PC-9 (cell line): ENCODE results near the gene AFG1L. TPM values are rescaled to one million over a fixed set of nuclear protein-coding genes. Genes with fewer than 3 reads are reported as not detected.

Source experiments
- BruUV-seq: library from RNA; stranded (reverse); fragments of 400-500 nt; replicated peaks from 2 replicates; lab custom pipeline; 2021; lab: Mats Ljungman, UMichigan
- CTCF ChIA-PET: fragments of 300-600 bp; sonication (Branson Sonifier 250); formaldehyde crosslinking; loops from one replicate; lab custom pipeline; 2022; ENCODE audit warnings: antibody characterized with exemption; lab: Charles Lee
- POLR2A ChIA-PET: fragments of 300-600 bp; sonication (Branson Sonifier 250); formaldehyde crosslinking; loops from one replicate; lab custom pipeline; 2022; ENCODE audit warnings: antibody characterized with exemption; ENCODE audit not compliant: unreplicated experiment; lab: Charles Lee
- DNase-seq, 2 experiments: peaks; one replicate each; pipeline versions ENCODE4 v3.0.0 to v3.0.0-alpha.2; 2015 to 2022; ENCODE audit warnings: mixed read lengths in 1 of 2
- H2AFZ ChIP-seq: fragments of 200-600 bp; sonication (generic); 2 replicates; pipeline ENCODE4 v1.8.1; 2017; ENCODE audit warnings: antibody characterized with exemption
- H3F3A ChIP-seq: fragments of 200-600 bp; sonication (generic); 2 replicates; pipeline ENCODE4 v1.8.1; 2017; ENCODE audit warnings: antibody characterized with exemption, mild to moderate bottlenecking, low read depth; ENCODE audit not compliant: insufficient read depth
- H3K27ac ChIP-seq: fragments of 200-600 bp; sonication (generic); 2 replicates; pipeline ENCODE4 v1.6.1; 2016; ENCODE audit warnings: mixed run types
- H3K27me3 ChIP-seq: fragments of 200-600 bp; sonication (generic); 2 replicates; pipeline ENCODE4 v1.6.1; 2016; ENCODE audit warnings: low read depth, mixed run types; ENCODE audit not compliant: insufficient read depth
- H3K36me3 ChIP-seq: fragments of 200-600 bp; sonication (generic); 2 replicates; pipeline ENCODE4 v1.6.1; 2016; ENCODE audit warnings: low read depth, mixed run types
- H3K4me1 ChIP-seq: fragments of 200-600 bp; sonication (generic); replicated peaks from 2 replicates; pipeline ENCODE4 v1.6.1; 2016; ENCODE audit warnings: mixed run types; ENCODE audit not compliant: insufficient read depth
- H3K4me2 ChIP-seq: fragments of 200-600 bp; sonication (generic); 2 replicates; pipeline ENCODE4 v1.6.1; 2017; ENCODE audit warnings: mixed run types
- H3K4me3 ChIP-seq: fragments of 200-600 bp; sonication (generic); 2 replicates; pipeline ENCODE4 v1.6.1; 2016; ENCODE audit warnings: mixed run types
- H3K79me2 ChIP-seq: fragments of 200-600 bp; sonication (generic); 2 replicates; pipeline ENCODE4 v1.6.1; 2017; ENCODE audit warnings: low read depth, mixed run types
- H3K9me2 ChIP-seq: fragments of 200-600 bp; sonication (generic); 2 replicates; pipeline ENCODE4 v1.8.1; 2017; ENCODE audit warnings: mild to moderate bottlenecking; ENCODE audit not compliant: insufficient read depth
- H3K9me3 ChIP-seq: fragments of 200-600 bp; sonication (generic); 2 replicates; pipeline ENCODE4 v1.8.1; 2016; ENCODE audit warnings: low read depth; ENCODE audit not compliant: insufficient read depth
- H4K20me1 ChIP-seq: fragments of 200-600 bp; sonication (generic); 2 replicates; pipeline ENCODE4 v1.8.1; 2017; ENCODE audit not compliant: insufficient read depth
- CTCF ChIP-seq: fragments of 200-600 bp; sonication (generic); conservative IDR thresholded peaks from 2 replicates; pipeline ENCODE4 v1.6.1; 2017; ENCODE audit warnings: mixed run types, antibody characterized with exemption, mild to moderate bottlenecking, moderate library complexity
- EZH2 ChIP-seq: fragments of 200-600 bp; sonication (generic); IDR thresholded peaks from 2 replicates; pipeline ENCODE4 v1.8.0; 2017; ENCODE audit warnings: antibody characterized with exemption, low read depth
- intact Hi-C: fragments of 100-400 bp; cut with micrococcal nuclease; formaldehyde crosslinking; loops from one replicate; pipeline ENCODE4 v1.10.0; 2022; ENCODE audit not compliant: unreplicated experiment
- total RNA-seq: library from RNA; stranded (reverse); gene quantifications from 2 replicates; pipeline ENCODE4 v1.2.3, GENCODE V29; 2021

Gene AFG1L
- total RNA-seq, 1 experiment from 2014 or later = 8.9 TPM

- H4K20me1 ChIP-seq = no peaks in the 10 kb centered on the region
- H3K4me2 ChIP-seq = no peak overlapping the region
- TF ChIP-seq EZH2 (no peak), CTCF (no peak)
- H3K27me3 ChIP-seq = no peaks in the 10 kb centered on the region
- intact Hi-C loops = no loop called here
- H3K9me3 ChIP-seq = no peaks in the 10 kb centered on the region; the same call in 1 of the 2 replicates
- H3K27ac ChIP-seq = no peak overlapping the region
- POLR2A ChIA-PET = no interaction called here
- H3K4me1 ChIP-seq = no peaks in the 10 kb centered on the region
- H3F3A ChIP-seq = no peaks in the 10 kb centered on the region
- no peaks in the 10 kb centered on the region for H3K36me3 ChIP-seq
- CTCF ChIA-PET = no interaction called here
- no peaks in the 10 kb centered on the region for H3K9me2 ChIP-seq
- no peak for DNase-seq
- no peaks in the 10 kb centered on the region for H3K79me2 ChIP-seq
- no peak overlapping the region for H2AFZ ChIP-seq
- BruUV-seq = no TSS peak
- H3K4me3 ChIP-seq = no peak overlapping the region
Measured at GRCh38 chr6:108417027-108417426, 122.2 kb downstream of the AFG1L start.

- Histone ChIP-seq H3K9me3 (no peaks in the 10 kb centered on the region), H3K4me3 (no peak overlapping the region), H3K4me1 (no peaks in the 10 kb centered on the region), H3K9me2 (no peaks in the 10 kb centered on the region), H3K79me2 (no peaks in the 10 kb centered on the region), H2AFZ (no peak overlapping the region), H4K20me1 (no peaks in the 10 kb centered on the region), H3F3A (no peaks in the 10 kb centered on the region), H3K36me3 (no peaks in the 10 kb centered on the region), H3K27ac (no peak overlapping the region), H3K4me2 (no peak overlapping the region), H3K27me3 (no peaks in the 10 kb centered on the region)
- DNase-seq = no peak
- BruUV-seq = no TSS peak
- TF ChIP-seq EZH2 = no peak
- TF ChIP-seq CTCF = no peak
- intact Hi-C loops = no loop called here
- POLR2A ChIA-PET = no interaction called here
- CTCF ChIA-PET = no interaction called here
Measured at GRCh38 chr6:108419474-108419873, 124.6 kb downstream of the AFG1L start.

GRCh38 chr6:108419934-108420609, 125.2 kb downstream of the AFG1L start:
- Histone ChIP-seq H3K79me2 (no peaks in the 10 kb centered on the region), H3K27ac (no peak overlapping the region), H3K4me1 (no peaks in the 10 kb centered on the region), H3K27me3 (no peaks in the 10 kb centered on the region), H3F3A (no peaks in the 10 kb centered on the region), H3K9me3 (no peaks in the 10 kb centered on the region), H3K4me2 (no peak overlapping the region), H4K20me1 (no peaks in the 10 kb centered on the region), H3K36me3 (no peaks in the 10 kb centered on the region), H3K4me3 (no peak overlapping the region), H2AFZ (no peak overlapping the region), H3K9me2 (no peaks in the 10 kb centered on the region)
- CTCF ChIA-PET = no interaction called here
- BruUV-seq = no TSS peak
- TF ChIP-seq EZH2 = no peak
- TF ChIP-seq CTCF = no peak
- DNase-seq = no peak
- intact Hi-C loops = no loop called here
- POLR2A ChIA-PET = interaction anchor here (0.9 kb wide), 1 partner anchor 83 kb away, joined by 4 read pairs; no protein-coding TSS in a partner anchor
